GM18499 (cell line): Measurements from ENCODE around the gene UBASH3A.

ENCODE experiments used
- ATAC-seq: cut with Tn5 transposase; IDR thresholded peaks from one replicate; pipeline ENCODE4 v1.9.1; 2021; ENCODE audit warnings: moderate number of reproducible peaks; ENCODE audit not compliant: insufficient read depth, unreplicated experiment

UBASH3A gene

GRCh38 chr21:42476388-42477331, 73.0 kb downstream of the UBASH3A start:
- no peak for ATAC-seq

- ATAC-seq, result no peak
Observed at GRCh38 chr21:42478504-42478903, 74.8 kb downstream of the UBASH3A start.

- ATAC-seq, result no peak
Observed at GRCh38 chr21:42479582-42479981, 75.9 kb downstream of the UBASH3A start.

GRCh38 chr21:42480736-42481135, 77.0 kb downstream of the UBASH3A start:
- ATAC-seq, result no peak

- no peak for ATAC-seq
Observed at GRCh38 chr21:42481169-42481568, 77.5 kb downstream of the UBASH3A start.

- ATAC-seq, result no peak
Observed at GRCh38 chr21:42484966-42485365, 81.3 kb downstream of the UBASH3A start.

GRCh38 chr21:42486072-42486471, 82.4 kb downstream of the UBASH3A start:
- no peak for ATAC-seq

GRCh38 chr21:42486531-42486930, 82.8 kb downstream of the UBASH3A start:
- no peak for ATAC-seq

- no peak for ATAC-seq
Observed at GRCh38 chr21:42489006-42489563, 85.4 kb downstream of the UBASH3A start.

GRCh38 chr21:42489991-42490390, 86.3 kb downstream of the UBASH3A start:
- no peak for ATAC-seq

- ATAC-seq, result no peak
Observed at GRCh38 chr21:42490720-42491119, 87.0 kb downstream of the UBASH3A start.

GRCh38 chr21:42491328-42491727, 87.6 kb downstream of the UBASH3A start:
- ATAC-seq, result no peak

- ATAC-seq, result no peak
Observed at GRCh38 chr21:42492201-42492600, 88.5 kb downstream of the UBASH3A start.

- ATAC-seq, result no peak
Observed at GRCh38 chr21:42493109-42494060, 89.7 kb downstream of the UBASH3A start.

GRCh38 chr21:42495027-42495426, 91.3 kb downstream of the UBASH3A start:
- no peak for ATAC-seq

GRCh38 chr21:42495765-42496119, 92.0 kb downstream of the UBASH3A start:
- ATAC-seq, result no peak

- ATAC-seq, result peak; percentile 94
Observed at GRCh38 chr21:42496120-42496838, 92.6 kb downstream of the UBASH3A start, which contains the start of gene RSPH1. Gene RSPH1, minus strand, starts transcription at chr21:42496224. Its CDS starts 38 bp downstream, at chr21:42496186.

- no peak for ATAC-seq
Observed at GRCh38 chr21:42496839-42497202, 93.1 kb downstream of the UBASH3A start.
